SK-N-SH (cell line): ENCODE measurements around the gene NEAT1. TPM values are rescaled to one million over a fixed set of nuclear protein-coding genes. Genes with fewer than 3 reads are reported as not detected.
"Not testable (repeated sequence)": the region's sequence is repeated elsewhere in the genome, so short reads cannot be mapped to it uniquely, and the experiment has no call there.

Experiments
- CTCF ChIA-PET: fragments of 300-600, 350-600 bp; formaldehyde crosslinking; extraction: SDS; loops from one replicate; lab custom pipeline; 2021; lab: Yijun Ruan, JAX
- POLR2A ChIA-PET: fragments of 350-600 bp; sonication (Branson Sonifier 250); formaldehyde crosslinking; extraction: SDS; loops from one replicate; lab custom pipeline; 2020; ENCODE audit warnings: antibody characterized with exemption, inconsistent platforms; lab: Yijun Ruan, JAX
- DNase-seq: peaks from one replicate; pipeline ENCODE4 v3.0.0; 2012
- H2AFZ ChIP-seq: fragments of 200-600 bp; sonication (generic); 2 replicates; pipeline ENCODE4 v1.8.1; 2016; ENCODE audit warnings: antibody characterized with exemption, mild to moderate bottlenecking, low read depth
- H3F3A ChIP-seq: fragments of 200-600 bp; sonication (generic); replicated peaks from 2 replicates; pipeline ENCODE3; 2016; ENCODE audit warnings: antibody characterized with exemption, mild to moderate bottlenecking; ENCODE audit not compliant: insufficient read depth
- H3K27ac ChIP-seq, 2 experiments: fragments of 200-500 bp in 1 of 2; fragments of 200-600 bp in 1 of 2; sonication (Bioruptor generic) in 1 of 2; sonication (generic), shearing (Covaris generic) in 1 of 2; 2 replicates each; pipeline versions ENCODE4 v1.5.1 to v1.6.1; 2014 to 2016; ENCODE audit warnings: low read depth in 2 of 2, inconsistent platforms in 1 of 2, low read length in 1 of 2, mild to moderate bottlenecking in 1 of 2, mixed read lengths in 1 of 2
- H3K27me3 ChIP-seq: fragments of 200-600 bp; sonication (generic), shearing (Covaris generic); 2 replicates; pipeline ENCODE4 v1.6.1; 2016; ENCODE audit warnings: mixed run types; ENCODE audit not compliant: insufficient read depth
- H3K36me3 ChIP-seq, 2 experiments: fragments of 200-500 bp in 1 of 2; fragments of 200-600 bp in 1 of 2; sonication (Bioruptor generic) in 1 of 2; sonication (generic) in 1 of 2; replicated peaks in 1 of 2; 2 replicates each; pipeline versions ENCODE3 to v1.5.1; 2014 to 2016; ENCODE audit warnings: low read length in 1 of 2, mild to moderate bottlenecking in 1 of 2; ENCODE audit not compliant: insufficient read depth in 2 of 2, control insufficient read depth in 1 of 2
- H3K4me1 ChIP-seq, 2 experiments: fragments of 200-500 bp in 1 of 2; fragments of 200-600 bp in 1 of 2; sonication (Bioruptor generic) in 1 of 2; sonication (generic), shearing (Covaris generic) in 1 of 2; 2 replicates each; pipeline versions ENCODE4 v1.5.1 to v1.6.1; 2014 to 2016; ENCODE audit warnings: low read depth in 1 of 2, low read length in 1 of 2, mixed run types in 1 of 2; ENCODE audit not compliant: insufficient read depth in 2 of 2, control insufficient read depth in 1 of 2
- H3K4me2 ChIP-seq: fragments of 200-600 bp; sonication (generic), shearing (Covaris generic); 2 replicates; pipeline ENCODE4 v1.6.1; 2017; ENCODE audit warnings: mixed run types
- H3K4me3 ChIP-seq, 2 experiments: fragments of 200-500 bp in 1 of 2; fragments of 200-600 bp in 1 of 2; sonication (Bioruptor generic) in 1 of 2; sonication (generic), shearing (Covaris generic) in 1 of 2; 2 replicates each; pipeline versions ENCODE4 v1.5.1 to v1.8.1; 2014 to 2016; ENCODE audit warnings: low read depth in 2 of 2, inconsistent platforms in 1 of 2, low read length in 1 of 2, mild to moderate bottlenecking in 1 of 2, mixed read lengths in 1 of 2, moderate library complexity in 1 of 2
- H3K79me2 ChIP-seq: fragments of 200-600 bp; sonication (generic); 2 replicates; pipeline ENCODE4 v1.8.1; 2017; ENCODE audit warnings: mild to moderate bottlenecking; ENCODE audit not compliant: insufficient read depth
- H3K9ac ChIP-seq: fragments of 200-600 bp; sonication (generic); 2 replicates; pipeline ENCODE4 v1.6.1; 2017; ENCODE audit warnings: mixed run types
- H3K9me2 ChIP-seq: fragments of 200-600 bp; sonication (generic); 2 replicates; pipeline ENCODE4 v1.6.1; 2017; ENCODE audit warnings: mixed run types
- H3K9me3 ChIP-seq: fragments of 200-600 bp; sonication (generic); 2 replicates; pipeline ENCODE4 v1.6.1; 2017; ENCODE audit warnings: mixed run types, mild to moderate bottlenecking, moderate library complexity
- H4K20me1 ChIP-seq: fragments of 200-600 bp; sonication (generic); 2 replicates; pipeline ENCODE4 v1.6.1; 2017; ENCODE audit warnings: mild to moderate bottlenecking, mixed run types; ENCODE audit not compliant: insufficient read depth
- GATA2 ChIP-seq: sonication (generic); formaldehyde crosslinking; IDR thresholded peaks from 2 replicates; pipeline ENCODE4 v1.5.0; 2020; ENCODE audit warnings: mild to moderate bottlenecking, missing genetic modification reagents
- JUND ChIP-seq: IDR thresholded peaks from 2 replicates; pipeline ENCODE4 v1.4.0; 2012
- NRF1 ChIP-seq: IDR thresholded peaks from 2 replicates; pipeline ENCODE4 v1.6.1; 2012; ENCODE audit warnings: low read depth, mild to moderate bottlenecking, low read length
- POLR2AphosphoS5 ChIP-seq: IDR thresholded peaks from 2 replicates; pipeline ENCODE4 v1.6.1; 2012; ENCODE audit warnings: low read depth, low read length
- WGBS: methylation state at CpG from one replicate; pipeline ENCODE4 v1.1.6; 2017; ENCODE audit warnings: low lambda C conversion rate; 5-methylcytosine and 5-hydroxymethylcytosine counted together
- polyA plus RNA-seq, 3 experiments: library from polyadenylated mRNA; depleted of rRNA; stranded (reverse); fragments of >200 nt; gene quantifications; 2 replicates each; pipeline ENCODE4 v1.2.3, GENCODE V29; 2012

The NEAT1 gene
- polyA plus RNA-seq, 1 of the 3 experiments (the other 2 are of a cell fraction) = 435 TPM

GRCh38 chr11:65448074-65448417, 25.4 kb downstream of the NEAT1 start:
- H3K4me2 ChIP-seq = no peak overlapping the region
- peaks cover 16% of the 10 kb centered on the region for H3K79me2 ChIP-seq
- peaks cover 63% of the 10 kb centered on the region for H4K20me1 ChIP-seq
- no peak overlapping the region for H2AFZ ChIP-seq
- peaks cover 73% of the 10 kb centered on the region for H3F3A ChIP-seq
- no peak for TF ChIP-seq GATA2 (CRISPR knock-in tag)
- TF ChIP-seq JUND = 0 out of 2 replicates have a peak, but pooled peaks have one; percentile 2
- ChIA-PET POLR2A (interaction anchor here (1.1 to 4.5 kb wide), 3 partner anchors 26 to 50 kb away, joined by 3 to 28 read pairs (median 3); partner anchors contain the start of genes MALAT1 and NEAT1), CTCF (interaction anchor here (0.9 to 2.3 kb wide), 3 partner anchors 16 to 24 kb away, joined by 3 to 6 read pairs (median 4); no protein-coding TSS in a partner anchor)
- no peaks in the 10 kb centered on the region for H3K9me3 ChIP-seq
- H3K4me1 ChIP-seq = peaks cover 0 to 18% of the 10 kb centered on the region in 2 experiments; a peak in 2 of 4 replicates
- no peak overlapping the region for H3K9ac ChIP-seq
- WGBS = 100% methylated on average over 2 of the region's 2 CpGs
- DNase-seq = no peak
- no peaks in the 10 kb centered on the region for H3K9me2 ChIP-seq
- peaks cover 16 to 20% of the 10 kb centered on the region in 2 experiments for H3K36me3 ChIP-seq
- H3K27ac ChIP-seq = peak overlapping the region in 1 of 2 experiments; percentile 100; a peak in 2 of 4 replicates
- H3K4me3 ChIP-seq = no peak overlapping the region
- no peaks in the 10 kb centered on the region for H3K27me3 ChIP-seq

- POLR2A ChIA-PET = interaction anchor here (0.9 to 4.5 kb wide), 4 partner anchors 29 to 50 kb away, joined by 3 to 28 read pairs (median 4); partner anchors contain the start of gene MALAT1
- peaks cover 11% of the 10 kb centered on the region; the same call in 1 of the 2 replicates for H3K79me2 ChIP-seq
- WGBS = 100% methylated on average over 2 of the region's 3 CpGs
These were observed 26.0 kb downstream of the NEAT1 start for GRCh38 chr11:65448418-65449105.

GRCh38 chr11:65451301-65451700, 28.7 kb downstream of the NEAT1 start:
- peaks cover 3 to 17% of the 10 kb centered on the region in 2 experiments; a peak in 3 of 4 replicates for H3K4me1 ChIP-seq
- H3K4me3 ChIP-seq, H3K36me3 ChIP-seq, POLR2A ChIA-PET, H3K27me3 ChIP-seq, CTCF ChIA-PET, H3K4me2 ChIP-seq, H3K9ac ChIP-seq, H3K9me2 ChIP-seq, DNase-seq, H2AFZ ChIP-seq, H3K9me3 ChIP-seq, H3K27ac ChIP-seq: not testable (repeated sequence)
- WGBS = no CpG with 5 or more reads among the region's 30 CpGs
- peaks cover 62% of the 10 kb centered on the region for H3F3A ChIP-seq
- peaks cover 31% of the 10 kb centered on the region for H4K20me1 ChIP-seq
- peaks cover 24% of the 10 kb centered on the region for H3K79me2 ChIP-seq

More at GRCh38 chr11:65448418-65449105, 26.0 kb downstream of the NEAT1 start:
- Histone ChIP-seq H2AFZ (no peak overlapping the region), H3F3A (peaks cover 73% of the 10 kb centered on the region), H3K9me2 (no peaks in the 10 kb centered on the region), H3K36me3 (peaks cover 11 to 15% of the 10 kb centered on the region in 2 experiments), H3K4me3 (no peak overlapping the region), H3K4me1 (peaks cover 0 to 15% of the 10 kb centered on the region in 2 experiments; a peak in 2 of 4 replicates), H3K4me2 (no peak overlapping the region), H3K9ac (no peak overlapping the region), H3K27ac (peak overlapping the region in 1 of 2 experiments; percentile 100; a peak in 2 of 4 replicates), H3K27me3 (no peaks in the 10 kb centered on the region), H3K9me3 (no peaks in the 10 kb centered on the region), H4K20me1 (peaks cover 58% of the 10 kb centered on the region)
- no peak for DNase-seq
- CTCF ChIA-PET = interaction anchor here (0.9 kb wide), 1 partner anchor 21 kb away, joined by 3 read pairs; no protein-coding TSS in a partner anchor
- TF ChIP-seq NRF1 (no peak), POLR2AphosphoS5 (peak; percentile 82), GATA2 (CRISPR knock-in tag) (no peak)

GRCh38 chr11:65452259-65452658, 29.7 kb downstream of the NEAT1 start:
- Histone ChIP-seq H3K4me1 (peaks cover 8 to 17% of the 10 kb centered on the region in 2 experiments; a peak in 3 of 4 replicates), H4K20me1 (peaks cover 21% of the 10 kb centered on the region), H3K4me2 (peak overlapping the region; percentile 9; the same call in 1 of the 2 replicates), H3F3A (peaks cover 52% of the 10 kb centered on the region), H3K27ac (peak overlapping the region; percentile 89 to 90), H3K79me2 (peaks cover 34% of the 10 kb centered on the region), H3K9ac (peak overlapping the region; percentile 42; the same call in 1 of the 2 replicates)
- H3K9me2 ChIP-seq, H3K9me3 ChIP-seq, H2AFZ ChIP-seq, DNase-seq, H3K4me3 ChIP-seq, H3K27me3 ChIP-seq, H3K36me3 ChIP-seq: not testable (repeated sequence)
- WGBS = 100% methylated on average over 1 of the region's 3 CpGs
- POLR2A ChIA-PET = interaction anchor here (1.0 to 1.8 kb wide), 8 partner anchors 8 to 55 kb away, joined by 4 to 22 read pairs (median 5); partner anchors contain the start of genes MALAT1 and NEAT1
- CTCF ChIA-PET = interaction anchor here (0.6 to 1.4 kb wide), 2 partner anchors 40 to 247 kb away, joined by 3 read pairs; no protein-coding TSS in a partner anchor
